Measurements from ENCODE around the gene CACNB2. TPM values are rescaled to one million over a fixed set of nuclear protein-coding genes. Genes with fewer than 3 reads are reported as not detected.

CACNB2 gene
- total RNA-seq, 1 experiment from 2014 or later, result not detected

Other genes starting within 250 kb of the CACNB2 start
- gene SLC39A12, start 188.5 kb upstream of the CACNB2 start, total RNA-seq (2014; rRNA removed; shearing (Covaris generic)), result not detected in 2 replicates

All from G401 (cell line).